Thymus (tissue), 11 donors: ENCODE measurements around the gene STRN3. TPM values are rescaled to one million over a fixed set of nuclear protein-coding genes. Genes with fewer than 3 reads are reported as not detected.
"Not testable (repeated sequence)": the region's sequence is repeated elsewhere in the genome, so short reads cannot be mapped to it uniquely, and the experiment has no call there.

Source experiments
- DNase-seq, 9 donors: peaks; one replicate each; pipeline ENCODE4 v3.0.0-alpha.2; 2013; ENCODE audit warnings: low spot score in 9 of 9, low read depth in 6 of 9, missing footprints in 1 of 9
- H3K27ac ChIP-seq, 2 donors: one replicate each; pipeline ENCODE4 v1.5.1; 2013; ENCODE audit warnings: control low read depth in 1 of 2, low read depth in 1 of 2, low read length in 1 of 2, mild to moderate bottlenecking in 1 of 2, moderate library complexity in 1 of 2
- H3K27me3 ChIP-seq, 2 donors: one replicate each; pipeline ENCODE4 v1.5.1; 2013; ENCODE audit warnings: low read length in 1 of 2; ENCODE audit not compliant: control insufficient read depth in 2 of 2, insufficient read depth in 1 of 2
- H3K36me3 ChIP-seq, 2 donors: one replicate each; pipeline ENCODE4 v1.5.1; 2013; ENCODE audit warnings: low read length in 1 of 2, mild to moderate bottlenecking in 1 of 2, moderate library complexity in 1 of 2; ENCODE audit not compliant: control insufficient read depth in 2 of 2, insufficient read depth in 2 of 2
- H3K4me1 ChIP-seq, 2 donors: one replicate each; pipeline ENCODE4 v1.5.1; 2013; ENCODE audit warnings: low read length in 2 of 2; ENCODE audit not compliant: control insufficient read depth in 2 of 2, insufficient read depth in 2 of 2
- H3K4me3 ChIP-seq, 2 donors: one replicate each; pipeline ENCODE4 v1.5.1; 2013; ENCODE audit warnings: low read length in 2 of 2, control low read depth in 1 of 2, mild to moderate bottlenecking in 1 of 2
- H3K9me3 ChIP-seq, 2 donors: one replicate each; pipeline ENCODE4 v1.5.1; 2013; ENCODE audit warnings: low read length in 1 of 2, mild to moderate bottlenecking in 1 of 2; ENCODE audit not compliant: control insufficient read depth in 2 of 2, insufficient read depth in 1 of 2
- WGBS: extraction: QIAGEN DNeasy Blood & Tissue Kit; methylation state at CpG from one replicate; pipeline ENCODE4 v1.1.7; 2013; 5-methylcytosine and 5-hydroxymethylcytosine counted together
- polyA plus RNA-seq: library from polyadenylated mRNA; stranded (reverse); fragments of 200-250 nt; gene quantifications from one replicate; pipeline ENCODE4 v1.2.3, GENCODE V29; 2013
- total RNA-seq: library from RNA; stranded (reverse); fragments of 120-200 nt; gene quantifications from one replicate; pipeline ENCODE4 v1.2.4, GENCODE V29; 2013
- donor health status: healthy.

STRN3 gene
- total and polyA plus RNA-seq, 2 donors, result 14.7 to 26.4 TPM

- DNase-seq, result no peak
- Histone ChIP-seq H3K4me1 (no peaks in the 10 kb centered on the region), H3K9me3 (no peaks in the 10 kb centered on the region), H3K27ac (no peak overlapping the region), H3K36me3 (no peaks in the 10 kb centered on the region), H3K4me3 (no peak overlapping the region), H3K27me3 (no peaks in the 10 kb centered on the region)
- 97% methylated on average over 2 of the region's 2 CpGs for WGBS
Measured at GRCh38 chr14:30983858-30984257, 42.3 kb downstream of the STRN3 start.

DNA sequence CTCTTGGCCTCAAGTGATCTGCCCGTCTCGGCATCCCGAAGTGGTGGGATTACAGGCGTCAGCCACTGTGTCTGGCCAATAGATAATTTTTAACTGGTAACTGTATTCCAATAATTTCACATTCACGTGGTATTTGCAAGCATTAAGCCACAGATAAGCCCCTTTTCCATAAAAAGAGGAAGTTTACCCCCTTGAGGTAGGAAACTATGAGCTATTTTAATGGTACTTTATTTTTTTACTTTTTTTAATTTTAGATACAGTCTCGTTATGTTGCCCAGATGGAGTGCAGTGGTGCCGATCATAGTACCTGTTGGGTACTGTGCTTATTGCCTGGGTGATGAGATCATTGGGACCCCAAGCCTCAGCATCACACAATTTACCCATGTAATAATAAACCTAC is 43.6 kb downstream of the STRN3 start:
- DNase-seq, result no peak
- H3K36me3 ChIP-seq, result no peaks in the 10 kb centered on the region
- 67% methylated on average over 7 of the region's 7 CpGs for WGBS
- no peaks in the 10 kb centered on the region for H3K9me3 ChIP-seq
- H3K27me3 ChIP-seq, result no peaks in the 10 kb centered on the region
- no peaks in the 10 kb centered on the region for H3K4me1 ChIP-seq
- no peak overlapping the region for H3K27ac ChIP-seq
- no peak overlapping the region for H3K4me3 ChIP-seq

DNA sequence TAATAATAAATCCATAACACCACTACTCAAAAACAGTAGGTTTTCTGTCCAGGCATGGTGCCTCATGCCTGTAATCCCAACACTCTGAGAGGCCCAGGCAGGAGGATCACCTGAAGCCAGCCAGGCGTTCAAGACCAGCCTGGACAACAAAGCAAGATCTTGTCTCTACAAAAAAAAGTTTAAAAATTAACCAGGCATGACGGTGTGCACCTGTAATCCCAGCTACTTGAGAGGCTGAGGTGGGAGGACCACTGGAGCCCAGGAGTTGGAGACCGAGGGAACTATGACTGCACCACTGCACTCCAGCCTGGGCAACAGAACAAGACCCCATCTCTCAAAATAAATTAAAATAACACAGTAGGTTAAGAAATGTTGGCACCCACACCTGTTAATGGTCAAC is 45.2 kb downstream of the STRN3 start:
- Histone ChIP-seq H3K4me3 (no peak overlapping the region), H3K36me3 (no peaks in the 10 kb centered on the region), H3K4me1 (no peaks in the 10 kb centered on the region), H3K9me3 (no peaks in the 10 kb centered on the region), H3K27ac (no peak overlapping the region), H3K27me3 (no peaks in the 10 kb centered on the region)
- WGBS, result 93% methylated on average over 3 of the region's 3 CpGs
- DNase-seq, result no peak

DNA sequence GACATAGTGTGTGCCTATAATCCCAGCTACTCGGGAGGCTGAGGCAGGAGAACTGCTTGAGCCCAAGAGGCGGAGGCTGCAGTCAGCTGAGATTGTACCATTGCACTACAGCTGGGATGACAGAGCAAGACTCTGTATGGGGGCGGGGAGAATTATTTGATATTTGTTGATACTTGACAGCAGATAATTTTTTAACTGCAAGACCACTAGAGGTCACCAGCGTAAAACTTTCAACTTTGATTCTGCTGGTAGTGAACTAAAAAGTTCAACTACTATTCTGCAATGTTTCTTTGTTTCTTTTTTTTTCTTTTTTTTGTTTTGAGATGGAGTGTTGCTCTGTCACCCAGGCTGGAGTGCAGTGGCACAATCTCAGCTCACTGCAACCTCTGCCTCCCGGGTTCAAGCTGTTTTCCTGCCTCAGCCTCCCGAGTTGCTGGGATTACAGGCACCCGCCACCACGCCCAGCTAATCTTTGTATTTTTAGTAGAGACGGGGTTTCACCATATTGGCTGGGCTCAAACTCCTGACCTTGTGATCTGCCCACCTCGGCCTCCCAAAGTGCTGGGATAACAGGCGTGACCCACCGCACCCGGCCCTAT is 46.0 kb downstream of the STRN3 start:
- H3K4me3 ChIP-seq, H3K27ac ChIP-seq, H3K9me3 ChIP-seq, H3K27me3 ChIP-seq, H3K36me3 ChIP-seq, H3K4me1 ChIP-seq: not testable (repeated sequence)
- peak; percentile 18 to 76 (median 48) for DNase-seq
- 73% methylated on average over 13 of the region's 13 CpGs for WGBS

- Histone ChIP-seq H3K4me1 (no peaks in the 10 kb centered on the region), H3K9me3 (no peaks in the 10 kb centered on the region)
- WGBS, result 88% methylated on average over 2 of the region's 2 CpGs
Measured at GRCh38 chr14:30977752-30978151, 48.4 kb downstream of the STRN3 start.

GRCh38 chr14:30974628-30975027 is 51.6 kb downstream of the STRN3 start:
- 97% methylated on average over 4 of the region's 4 CpGs for whole genome bisulfite sequencing

More at GRCh38 chr14:30977752-30978151, 48.4 kb downstream of the STRN3 start:
- no peaks in the 10 kb centered on the region for H3K27me3 ChIP-seq
- no peak overlapping the region for H3K27ac ChIP-seq
- H3K36me3 ChIP-seq, result no peaks in the 10 kb centered on the region
- no peak for DNase-seq
- H3K4me3 ChIP-seq, result no peak overlapping the region

GRCh38 chr14:30972882-30973582 is 53.1 kb downstream of the STRN3 start:
- H3K4me1 ChIP-seq, result no peaks in the 10 kb centered on the region
- H3K4me3 ChIP-seq, result no peak overlapping the region
- H3K27ac ChIP-seq, result no peak overlapping the region
- no peak for DNase-seq
- no peaks in the 10 kb centered on the region for H3K36me3 ChIP-seq
- no peaks in the 10 kb centered on the region for H3K27me3 ChIP-seq
- 94% methylated on average over 7 of the region's 7 CpGs for WGBS
- peaks cover 0 to 3% of the 10 kb centered on the region in 2 donors for H3K9me3 ChIP-seq

More at GRCh38 chr14:30974628-30975027, 51.6 kb downstream of the STRN3 start:
- H3K27me3 ChIP-seq, result no peaks in the 10 kb centered on the region
- H3K9me3 ChIP-seq, result no peaks in the 10 kb centered on the region
- H3K36me3 ChIP-seq, result no peaks in the 10 kb centered on the region
- H3K4me1 ChIP-seq, result no peaks in the 10 kb centered on the region
- H3K4me3 ChIP-seq, result no peak overlapping the region
- DNase-seq, result no peak
- no peak overlapping the region for H3K27ac ChIP-seq

GRCh38 chr14:30972036-30972732 is 54.0 kb downstream of the STRN3 start:
- 98% methylated on average over 11 of the region's 11 CpGs for WGBS
- not testable (repeated sequence) for H3K27ac ChIP-seq

GRCh38 chr14:30971586-30971985 is 54.6 kb downstream of the STRN3 start:
- H3K4me1 ChIP-seq, result no peaks in the 10 kb centered on the region
- no peak overlapping the region for H3K4me3 ChIP-seq
- H3K36me3 ChIP-seq, result peaks cover 0 to 2% of the 10 kb centered on the region in 2 donors
- H3K9me3 ChIP-seq, result peaks cover 3 to 12% of the 10 kb centered on the region in 2 donors
- DNase-seq, result no peak
- 98% methylated on average over 5 of the region's 5 CpGs for WGBS
- no peaks in the 10 kb centered on the region for H3K27me3 ChIP-seq
- no peak overlapping the region for H3K27ac ChIP-seq

More at GRCh38 chr14:30972036-30972732, 54.0 kb downstream of the STRN3 start:
- not testable (repeated sequence) for H3K4me3 ChIP-seq, H3K9me3 ChIP-seq, DNase-seq, H3K36me3 ChIP-seq, H3K4me1 ChIP-seq, H3K27me3 ChIP-seq
